Adrenal gland (tissue), 5 donors: ENCODE results near the gene ALPK3.

Source experiments
- CTCF ChIP-seq, 6 experiments: fragments of 450-650 bp in 4 of 6; fragments of 200-600 bp in 2 of 6; sonication (generic) in 1 of 6; IDR thresholded peaks; 1 replicate in 5 of 6; 2 replicates in 1 of 6; pipeline versions ENCODE4 v1.5.1 to v1.8.0; 2016 to 2021; ENCODE audit warnings: antibody characterized with exemption in 6 of 6, mild to moderate bottlenecking in 2 of 6, moderate library complexity in 1 of 6
- POLR2A ChIP-seq, 2 donors: fragments of 450-650 bp; IDR thresholded peaks; one replicate each; pipeline ENCODE4 v1.6.1; 2017; ENCODE audit warnings: antibody characterized with exemption in 2 of 2, mild to moderate bottlenecking in 2 of 2, moderate library complexity in 1 of 2
- donor health status: DM: no; HTN: no; CAD: no.

- TF ChIP-seq CTCF (IDR thresholded peaks at IDR 0.05): no peak
- TF ChIP-seq POLR2A (IDR thresholded peaks at IDR 0.05): no peak
These were observed 73.6 kb downstream of the ALPK3 start for GRCh38 chr15:84890670-84891162.
